H1 (cell line): ENCODE measurements around the gene NTRK2.

Experiments
- CHD1 ChIP-seq: IDR thresholded peaks from 2 replicates; pipeline ENCODE4 v1.6.1; 2012; ENCODE audit warnings: low read depth, low read length, improper control_type of control experiment
- CREB1 ChIP-seq: IDR thresholded peaks from 2 replicates; pipeline ENCODE4 v1.6.1; 2012; ENCODE audit warnings: inconsistent platforms
- EZH2 ChIP-seq: fragments of 200-600 bp; sonication (generic); IDR thresholded peaks from 2 replicates; pipeline ENCODE4 v1.7.1; 2012; ENCODE audit warnings: low read depth, mild to moderate bottlenecking, moderate library complexity, low read length, inconsistent platforms; ENCODE audit not compliant: severe bottlenecking
- POLR2A ChIP-seq, 2 experiments: IDR thresholded peaks; 1 replicate in 1 of 2; 2 replicates in 1 of 2; pipeline ENCODE4 v1.6.1; 2011; ENCODE audit warnings: low read depth in 2 of 2, low read length in 2 of 2, mild to moderate bottlenecking in 2 of 2; ENCODE audit errors: control extremely low read depth in 1 of 2
- POU5F1 ChIP-seq: IDR thresholded peaks from 2 replicates; pipeline ENCODE4 v1.6.1; 2011; ENCODE audit warnings: low read depth, mild to moderate bottlenecking, low read length, moderate library complexity
- SIX5 ChIP-seq: IDR thresholded peaks from 2 replicates; pipeline ENCODE4 v1.6.1; 2011; ENCODE audit warnings: mild to moderate bottlenecking, low read depth, low read length
- SP1 ChIP-seq: IDR thresholded peaks from 2 replicates; pipeline ENCODE4 v1.6.1; 2011; ENCODE audit warnings: low read depth, low read length
- TAF1 ChIP-seq: IDR thresholded peaks from 2 replicates; pipeline ENCODE4 v1.6.1; 2011; ENCODE audit warnings: mild to moderate bottlenecking, low read depth, low read length
- TF ChIP-seq, protein P1 (sequence below), 3 experiments: IDR thresholded peaks; 1 replicate in 2 of 3; 2 replicates in 1 of 3; pipeline versions ENCODE4 v1.5.1 to v1.6.1; 2011; ENCODE audit warnings: low read length in 3 of 3, mild to moderate bottlenecking in 3 of 3, inconsistent platforms in 2 of 3, low read depth in 1 of 3, moderate library complexity in 1 of 3; ENCODE audit not compliant: insufficient read depth in 1 of 3; ENCODE audit errors: control extremely low read depth in 1 of 3
- TF ChIP-seq, protein P2 (sequence below): IDR thresholded peaks from 2 replicates; pipeline ENCODE4 v1.6.1; 2012; ENCODE audit warnings: inconsistent platforms

DNA sequence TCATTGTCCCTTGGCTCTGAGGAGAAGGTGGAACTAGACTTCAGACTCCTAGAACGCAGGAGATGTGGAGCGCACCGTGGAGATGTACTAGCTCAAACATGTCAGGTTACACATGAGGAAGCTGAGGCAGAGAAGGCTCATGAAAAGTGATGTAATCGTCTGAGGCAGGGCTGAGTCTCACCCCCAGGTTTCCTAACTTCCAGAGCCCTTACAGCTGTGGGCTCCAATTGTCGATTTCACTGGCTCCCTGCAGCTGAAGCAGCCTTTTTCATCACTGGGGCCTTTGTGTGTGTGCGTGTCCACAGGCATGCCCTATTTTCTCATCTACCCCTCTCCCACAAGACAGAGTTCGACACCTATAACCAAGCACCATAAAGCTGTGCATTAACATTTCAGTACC is 370.6 kb downstream of the NTRK2 start:
- no peak for TF ChIP-seq CREB1
- no peak for TF ChIP-seq EZH2
- TF ChIP-seq SIX5: no peak
- no peak for TF ChIP-seq SP1
- no peak for TF ChIP-seq TAF1
- TF ChIP-seq, protein P1, sequence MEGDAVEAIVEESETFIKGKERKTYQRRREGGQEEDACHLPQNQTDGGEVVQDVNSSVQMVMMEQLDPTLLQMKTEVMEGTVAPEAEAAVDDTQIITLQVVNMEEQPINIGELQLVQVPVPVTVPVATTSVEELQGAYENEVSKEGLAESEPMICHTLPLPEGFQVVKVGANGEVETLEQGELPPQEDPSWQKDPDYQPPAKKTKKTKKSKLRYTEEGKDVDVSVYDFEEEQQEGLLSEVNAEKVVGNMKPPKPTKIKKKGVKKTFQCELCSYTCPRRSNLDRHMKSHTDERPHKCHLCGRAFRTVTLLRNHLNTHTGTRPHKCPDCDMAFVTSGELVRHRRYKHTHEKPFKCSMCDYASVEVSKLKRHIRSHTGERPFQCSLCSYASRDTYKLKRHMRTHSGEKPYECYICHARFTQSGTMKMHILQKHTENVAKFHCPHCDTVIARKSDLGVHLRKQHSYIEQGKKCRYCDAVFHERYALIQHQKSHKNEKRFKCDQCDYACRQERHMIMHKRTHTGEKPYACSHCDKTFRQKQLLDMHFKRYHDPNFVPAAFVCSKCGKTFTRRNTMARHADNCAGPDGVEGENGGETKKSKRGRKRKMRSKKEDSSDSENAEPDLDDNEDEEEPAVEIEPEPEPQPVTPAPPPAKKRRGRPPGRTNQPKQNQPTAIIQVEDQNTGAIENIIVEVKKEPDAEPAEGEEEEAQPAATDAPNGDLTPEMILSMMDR (IDR thresholded peaks at IDR 0.05; ENCODE audit: control extremely low read depth in 1 of 3, insufficient read depth in 1 of 3, low read depth in 1 of 3, low read length in 3 of 3): no peak
- TF ChIP-seq, protein P2, sequence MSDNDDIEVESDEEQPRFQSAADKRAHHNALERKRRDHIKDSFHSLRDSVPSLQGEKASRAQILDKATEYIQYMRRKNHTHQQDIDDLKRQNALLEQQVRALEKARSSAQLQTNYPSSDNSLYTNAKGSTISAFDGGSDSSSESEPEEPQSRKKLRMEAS: no peak
- no peak for TF ChIP-seq POU5F1
- no peak for TF ChIP-seq CHD1
- TF ChIP-seq POLR2A (IDR thresholded peaks at IDR 0.05; ENCODE audit: control extremely low read depth in 1 of 2, low read depth in 2 of 2, low read length in 2 of 2): no peak
